ENCODE results near the gene SEM1. TPM values are rescaled to one million over a fixed set of nuclear protein-coding genes. Genes with fewer than 3 reads are reported as not detected.

The SEM1 gene
- total and polyA plus RNA-seq, 9 of the 15 experiments (the other 6 are each of a cell fraction or from before 2014, with no cell fraction given), result 74.7 to 938 (median 454) TPM

DNA sequence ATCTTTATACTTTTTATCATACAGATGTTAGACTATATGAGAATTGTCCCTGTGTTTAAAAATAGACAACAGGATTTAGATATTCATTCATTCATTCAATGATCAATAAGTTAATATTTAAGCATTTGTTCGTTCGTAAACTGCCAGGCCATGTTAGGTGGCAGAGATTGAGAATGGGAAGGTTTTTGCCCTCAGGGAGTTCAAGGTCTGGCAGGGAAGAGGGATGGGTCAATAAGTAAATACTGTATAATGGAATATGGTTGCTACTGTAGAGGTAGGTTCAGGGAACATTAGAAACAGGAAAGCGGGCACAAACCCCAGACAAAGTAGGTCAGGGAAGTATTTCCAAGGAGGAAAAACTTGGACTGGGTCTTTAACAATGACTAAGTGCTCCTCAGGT is 64.6 kb downstream of the SEM1 start (continued):
- TF ChIP-seq, protein P1, sequence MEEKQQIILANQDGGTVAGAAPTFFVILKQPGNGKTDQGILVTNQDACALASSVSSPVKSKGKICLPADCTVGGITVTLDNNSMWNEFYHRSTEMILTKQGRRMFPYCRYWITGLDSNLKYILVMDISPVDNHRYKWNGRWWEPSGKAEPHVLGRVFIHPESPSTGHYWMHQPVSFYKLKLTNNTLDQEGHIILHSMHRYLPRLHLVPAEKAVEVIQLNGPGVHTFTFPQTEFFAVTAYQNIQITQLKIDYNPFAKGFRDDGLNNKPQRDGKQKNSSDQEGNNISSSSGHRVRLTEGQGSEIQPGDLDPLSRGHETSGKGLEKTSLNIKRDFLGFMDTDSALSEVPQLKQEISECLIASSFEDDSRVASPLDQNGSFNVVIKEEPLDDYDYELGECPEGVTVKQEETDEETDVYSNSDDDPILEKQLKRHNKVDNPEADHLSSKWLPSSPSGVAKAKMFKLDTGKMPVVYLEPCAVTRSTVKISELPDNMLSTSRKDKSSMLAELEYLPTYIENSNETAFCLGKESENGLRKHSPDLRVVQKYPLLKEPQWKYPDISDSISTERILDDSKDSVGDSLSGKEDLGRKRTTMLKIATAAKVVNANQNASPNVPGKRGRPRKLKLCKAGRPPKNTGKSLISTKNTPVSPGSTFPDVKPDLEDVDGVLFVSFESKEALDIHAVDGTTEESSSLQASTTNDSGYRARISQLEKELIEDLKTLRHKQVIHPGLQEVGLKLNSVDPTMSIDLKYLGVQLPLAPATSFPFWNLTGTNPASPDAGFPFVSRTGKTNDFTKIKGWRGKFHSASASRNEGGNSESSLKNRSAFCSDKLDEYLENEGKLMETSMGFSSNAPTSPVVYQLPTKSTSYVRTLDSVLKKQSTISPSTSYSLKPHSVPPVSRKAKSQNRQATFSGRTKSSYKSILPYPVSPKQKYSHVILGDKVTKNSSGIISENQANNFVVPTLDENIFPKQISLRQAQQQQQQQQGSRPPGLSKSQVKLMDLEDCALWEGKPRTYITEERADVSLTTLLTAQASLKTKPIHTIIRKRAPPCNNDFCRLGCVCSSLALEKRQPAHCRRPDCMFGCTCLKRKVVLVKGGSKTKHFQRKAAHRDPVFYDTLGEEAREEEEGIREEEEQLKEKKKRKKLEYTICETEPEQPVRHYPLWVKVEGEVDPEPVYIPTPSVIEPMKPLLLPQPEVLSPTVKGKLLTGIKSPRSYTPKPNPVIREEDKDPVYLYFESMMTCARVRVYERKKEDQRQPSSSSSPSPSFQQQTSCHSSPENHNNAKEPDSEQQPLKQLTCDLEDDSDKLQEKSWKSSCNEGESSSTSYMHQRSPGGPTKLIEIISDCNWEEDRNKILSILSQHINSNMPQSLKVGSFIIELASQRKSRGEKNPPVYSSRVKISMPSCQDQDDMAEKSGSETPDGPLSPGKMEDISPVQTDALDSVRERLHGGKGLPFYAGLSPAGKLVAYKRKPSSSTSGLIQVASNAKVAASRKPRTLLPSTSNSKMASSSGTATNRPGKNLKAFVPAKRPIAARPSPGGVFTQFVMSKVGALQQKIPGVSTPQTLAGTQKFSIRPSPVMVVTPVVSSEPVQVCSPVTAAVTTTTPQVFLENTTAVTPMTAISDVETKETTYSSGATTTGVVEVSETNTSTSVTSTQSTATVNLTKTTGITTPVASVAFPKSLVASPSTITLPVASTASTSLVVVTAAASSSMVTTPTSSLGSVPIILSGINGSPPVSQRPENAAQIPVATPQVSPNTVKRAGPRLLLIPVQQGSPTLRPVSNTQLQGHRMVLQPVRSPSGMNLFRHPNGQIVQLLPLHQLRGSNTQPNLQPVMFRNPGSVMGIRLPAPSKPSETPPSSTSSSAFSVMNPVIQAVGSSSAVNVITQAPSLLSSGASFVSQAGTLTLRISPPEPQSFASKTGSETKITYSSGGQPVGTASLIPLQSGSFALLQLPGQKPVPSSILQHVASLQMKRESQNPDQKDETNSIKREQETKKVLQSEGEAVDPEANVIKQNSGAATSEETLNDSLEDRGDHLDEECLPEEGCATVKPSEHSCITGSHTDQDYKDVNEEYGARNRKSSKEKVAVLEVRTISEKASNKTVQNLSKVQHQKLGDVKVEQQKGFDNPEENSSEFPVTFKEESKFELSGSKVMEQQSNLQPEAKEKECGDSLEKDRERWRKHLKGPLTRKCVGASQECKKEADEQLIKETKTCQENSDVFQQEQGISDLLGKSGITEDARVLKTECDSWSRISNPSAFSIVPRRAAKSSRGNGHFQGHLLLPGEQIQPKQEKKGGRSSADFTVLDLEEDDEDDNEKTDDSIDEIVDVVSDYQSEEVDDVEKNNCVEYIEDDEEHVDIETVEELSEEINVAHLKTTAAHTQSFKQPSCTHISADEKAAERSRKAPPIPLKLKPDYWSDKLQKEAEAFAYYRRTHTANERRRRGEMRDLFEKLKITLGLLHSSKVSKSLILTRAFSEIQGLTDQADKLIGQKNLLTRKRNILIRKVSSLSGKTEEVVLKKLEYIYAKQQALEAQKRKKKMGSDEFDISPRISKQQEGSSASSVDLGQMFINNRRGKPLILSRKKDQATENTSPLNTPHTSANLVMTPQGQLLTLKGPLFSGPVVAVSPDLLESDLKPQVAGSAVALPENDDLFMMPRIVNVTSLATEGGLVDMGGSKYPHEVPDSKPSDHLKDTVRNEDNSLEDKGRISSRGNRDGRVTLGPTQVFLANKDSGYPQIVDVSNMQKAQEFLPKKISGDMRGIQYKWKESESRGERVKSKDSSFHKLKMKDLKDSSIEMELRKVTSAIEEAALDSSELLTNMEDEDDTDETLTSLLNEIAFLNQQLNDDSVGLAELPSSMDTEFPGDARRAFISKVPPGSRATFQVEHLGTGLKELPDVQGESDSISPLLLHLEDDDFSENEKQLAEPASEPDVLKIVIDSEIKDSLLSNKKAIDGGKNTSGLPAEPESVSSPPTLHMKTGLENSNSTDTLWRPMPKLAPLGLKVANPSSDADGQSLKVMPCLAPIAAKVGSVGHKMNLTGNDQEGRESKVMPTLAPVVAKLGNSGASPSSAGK (IDR thresholded peaks at IDR 0.05), result no peak
- TF ChIP-seq GTF2F1 (IDR thresholded peaks at IDR 0.05; ENCODE audit: low read depth, low read length) (no peak), KLF10 (CRISPR knock-in tag; IDR thresholded peaks at IDR 0.05) (no peak), CREB1 (IDR thresholded peaks at IDR 0.05) (no peak), CREB1 (CRISPR knock-in tag; IDR thresholded peaks at IDR 0.05) (no peak)
- TF ChIP-seq, protein P2, sequence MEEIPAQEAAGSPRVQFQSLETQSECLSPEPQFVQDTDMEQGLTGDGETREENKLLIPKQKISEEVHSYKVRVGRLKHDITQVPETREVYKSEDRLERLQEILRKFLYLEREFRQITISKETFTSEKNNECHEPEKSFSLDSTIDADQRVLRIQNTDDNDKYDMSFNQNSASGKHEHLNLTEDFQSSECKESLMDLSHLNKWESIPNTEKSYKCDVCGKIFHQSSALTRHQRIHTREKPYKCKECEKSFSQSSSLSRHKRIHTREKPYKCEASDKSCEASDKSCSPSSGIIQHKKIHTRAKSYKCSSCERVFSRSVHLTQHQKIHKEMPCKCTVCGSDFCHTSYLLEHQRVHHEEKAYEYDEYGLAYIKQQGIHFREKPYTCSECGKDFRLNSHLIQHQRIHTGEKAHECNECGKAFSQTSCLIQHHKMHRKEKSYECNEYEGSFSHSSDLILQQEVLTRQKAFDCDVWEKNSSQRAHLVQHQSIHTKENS (CRISPR knock-in tag; IDR thresholded peaks at IDR 0.05), result no peak
